DMS 273 (cell line): ENCODE measurements around the gene DLGAP4.

Experiments used
- DNase-seq: peaks from one replicate; lab custom pipeline; 2025; ENCODE audit not compliant: unreplicated experiment; lab: John Stamatoyannopoulos, UW

Gene DLGAP4

DNA sequence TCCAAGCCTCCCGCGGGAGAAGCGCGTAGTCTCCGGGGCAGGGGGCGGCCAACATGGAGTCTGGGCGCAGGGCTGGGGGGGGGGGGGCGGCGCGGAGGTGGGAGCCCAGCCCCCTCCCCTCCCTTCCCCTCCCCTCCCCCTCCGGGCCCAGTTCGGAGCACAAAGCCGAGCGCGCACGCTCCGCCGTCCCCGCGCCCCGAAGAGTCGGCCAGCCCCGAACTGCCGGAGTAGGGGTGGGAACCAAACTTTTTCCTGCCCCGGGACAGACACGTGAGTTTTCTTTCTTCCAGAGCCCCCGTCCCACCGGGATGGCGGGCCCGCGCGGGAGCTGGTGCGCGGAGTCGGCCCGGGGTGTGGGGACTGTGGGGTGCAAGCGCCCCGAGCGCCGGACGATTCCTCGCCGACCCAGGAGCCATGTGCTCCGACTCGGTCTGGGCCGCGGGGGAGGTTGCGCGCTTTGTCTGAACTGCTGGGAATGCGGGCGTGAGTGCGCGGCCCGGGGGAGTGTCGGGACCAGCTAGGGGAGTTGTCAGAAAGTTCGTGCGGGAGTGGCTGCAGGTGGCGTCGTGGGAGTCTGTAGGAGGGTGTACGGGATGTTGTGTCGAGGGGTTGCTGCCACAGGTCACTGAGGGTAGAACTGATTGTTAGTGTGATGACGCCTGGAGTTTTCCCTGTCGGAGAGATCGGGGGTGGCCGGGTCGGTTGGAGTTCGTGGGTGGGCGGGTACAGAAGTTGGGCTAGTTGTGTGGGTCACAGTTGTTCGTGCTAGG is 268.4 kb downstream of the DLGAP4 start:
- DNase-seq = peak; percentile 81

DNA sequence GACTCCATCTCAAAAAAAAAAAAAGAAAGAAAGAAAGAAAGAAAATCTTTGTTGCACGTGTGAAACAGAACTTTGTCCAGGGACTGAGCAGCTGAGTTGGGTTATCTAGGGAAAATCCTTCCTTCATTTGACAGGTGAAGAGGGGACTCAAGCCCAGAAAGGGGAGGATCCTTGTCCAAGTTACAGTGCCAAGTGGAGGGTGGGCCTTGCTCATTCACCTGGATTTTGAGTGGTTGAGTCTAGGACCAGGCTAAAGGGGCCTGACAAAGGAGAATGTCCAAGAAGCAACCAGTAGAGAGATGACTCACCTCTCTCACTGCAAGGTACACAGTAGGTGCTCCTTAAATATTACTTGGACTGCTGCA is 269.9 kb downstream of the DLGAP4 start:
- no peak for DNase-seq
